ENCODE data around the gene MYL7.

DNA sequence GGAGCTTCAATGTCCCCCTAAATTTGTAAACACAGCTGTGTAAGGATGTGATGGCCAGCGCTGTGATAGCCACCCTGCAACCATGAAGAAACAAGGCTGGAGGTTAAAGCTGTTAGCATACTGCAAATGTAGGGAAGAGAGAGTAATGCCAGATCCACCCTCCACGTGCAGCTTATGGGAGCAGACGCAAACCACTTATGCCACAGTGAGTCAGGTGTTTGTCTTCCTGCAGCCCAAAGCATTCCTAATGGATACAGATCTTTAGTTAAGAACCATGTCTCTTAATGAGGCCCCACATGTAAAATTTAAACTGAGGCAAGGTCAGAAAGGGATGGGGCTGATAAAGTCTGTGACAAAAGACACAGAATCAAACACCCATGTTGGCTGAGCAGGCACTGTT lies 13.6 kb upstream of the MYL7 start:
- TF ChIP-seq CTCF (IDR thresholded peaks at IDR 0.05) (no peak), KDM1A (IDR thresholded peaks at IDR 0.05; ENCODE audit: low read depth) (no peak), POLR2A (IDR thresholded peaks at IDR 0.05; ENCODE audit: low read length) (no peak), BCL3 (IDR thresholded peaks at IDR 0.05) (no peak), EP300 (IDR thresholded peaks at IDR 0.05) (no peak), NR3C1 (IDR thresholded peaks at IDR 0.05) (no peak)
